Lower leg skin (tissue), 3 donors: ENCODE data around the gene IL12RB2.

Experiments
- POLR2A ChIP-seq, 2 donors: fragments of 450-650 bp; IDR thresholded peaks; one replicate each; pipeline ENCODE4 v1.6.1; 2016 to 2017; ENCODE audit warnings: antibody characterized with exemption in 2 of 2, mild to moderate bottlenecking in 1 of 2, moderate library complexity in 1 of 2
- TF ChIP-seq, protein P1 (sequence below), 3 donors: fragments of 450-650 bp; IDR thresholded peaks; one replicate each; pipeline ENCODE4 v1.5.1; 2016; ENCODE audit warnings: antibody characterized with exemption in 3 of 3, mild to moderate bottlenecking in 3 of 3, moderate library complexity in 2 of 3

DNA sequence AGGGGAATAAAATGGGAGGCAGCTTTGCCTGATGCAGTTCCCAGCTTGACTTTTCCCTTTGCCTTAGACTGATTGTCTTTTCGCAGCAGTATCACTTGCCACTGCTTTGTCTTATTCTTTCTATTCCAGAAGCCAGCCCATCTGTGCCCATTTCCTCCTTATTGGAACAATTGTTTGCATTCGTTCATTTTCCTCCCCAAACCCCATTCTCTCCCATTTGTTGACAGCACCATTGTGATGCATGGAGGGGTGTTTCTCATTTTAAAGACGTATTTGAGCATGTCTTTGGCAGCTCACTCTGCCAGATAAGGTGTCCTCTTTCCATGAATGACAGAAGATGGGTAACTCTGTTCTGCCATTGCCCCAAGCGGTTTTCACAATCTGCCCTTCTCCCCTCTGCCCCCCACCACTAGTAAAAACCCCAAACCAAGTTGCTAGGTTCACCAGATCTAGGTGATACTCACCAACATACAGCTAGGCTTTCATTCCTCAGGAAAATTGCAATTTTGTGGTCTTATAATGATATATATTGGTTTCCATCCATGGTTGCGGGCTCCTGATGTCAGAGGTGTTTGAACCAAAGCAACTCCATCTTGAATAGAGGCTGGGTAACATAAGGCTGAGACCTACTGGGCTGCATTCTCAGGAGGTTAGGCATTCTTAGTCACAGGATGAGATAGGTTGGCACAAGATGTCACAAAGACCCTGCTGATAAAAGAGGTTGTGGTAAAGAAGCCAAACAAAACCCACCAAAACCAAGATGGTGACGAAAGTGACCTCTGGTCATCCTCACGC, 91.7 kb downstream of the IL12RB2 start:
- TF ChIP-seq, protein P1, sequence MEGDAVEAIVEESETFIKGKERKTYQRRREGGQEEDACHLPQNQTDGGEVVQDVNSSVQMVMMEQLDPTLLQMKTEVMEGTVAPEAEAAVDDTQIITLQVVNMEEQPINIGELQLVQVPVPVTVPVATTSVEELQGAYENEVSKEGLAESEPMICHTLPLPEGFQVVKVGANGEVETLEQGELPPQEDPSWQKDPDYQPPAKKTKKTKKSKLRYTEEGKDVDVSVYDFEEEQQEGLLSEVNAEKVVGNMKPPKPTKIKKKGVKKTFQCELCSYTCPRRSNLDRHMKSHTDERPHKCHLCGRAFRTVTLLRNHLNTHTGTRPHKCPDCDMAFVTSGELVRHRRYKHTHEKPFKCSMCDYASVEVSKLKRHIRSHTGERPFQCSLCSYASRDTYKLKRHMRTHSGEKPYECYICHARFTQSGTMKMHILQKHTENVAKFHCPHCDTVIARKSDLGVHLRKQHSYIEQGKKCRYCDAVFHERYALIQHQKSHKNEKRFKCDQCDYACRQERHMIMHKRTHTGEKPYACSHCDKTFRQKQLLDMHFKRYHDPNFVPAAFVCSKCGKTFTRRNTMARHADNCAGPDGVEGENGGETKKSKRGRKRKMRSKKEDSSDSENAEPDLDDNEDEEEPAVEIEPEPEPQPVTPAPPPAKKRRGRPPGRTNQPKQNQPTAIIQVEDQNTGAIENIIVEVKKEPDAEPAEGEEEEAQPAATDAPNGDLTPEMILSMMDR (IDR thresholded peaks at IDR 0.05), result no peak
- no peak for TF ChIP-seq POLR2A (IDR thresholded peaks at IDR 0.05)
